Astrocyte (in vitro differentiated cells and primary cell): Measurements from ENCODE around the gene SMOC1.

ENCODE experiments used
- CTCF ChIP-seq: IDR thresholded peaks from 2 replicates; pipeline ENCODE4 v1.5.1; 2011; ENCODE audit warnings: low read depth, mild to moderate bottlenecking, inconsistent platforms, low read length, moderate library complexity; ENCODE audit not compliant: insufficient read depth
- EZH2 ChIP-seq: IDR thresholded peaks from 2 replicates; pipeline ENCODE4 v1.6.1; 2012; ENCODE audit warnings: mild to moderate bottlenecking, low read length, inconsistent platforms; ENCODE audit not compliant: insufficient read depth

- TF ChIP-seq CTCF (no peak), EZH2 (no peak)
Observed at GRCh38 chr14:69972755-69973154, 93.5 kb downstream of the SMOC1 start.
